PC-9 (cell line): ENCODE results near the gene FUOM. TPM values are rescaled to one million over a fixed set of nuclear protein-coding genes. Genes with fewer than 3 reads are reported as not detected.

Experiments used
- BruUV-seq: library from RNA; stranded (reverse); fragments of 400-500 nt; replicated peaks from 2 replicates; lab custom pipeline; 2021; lab: Mats Ljungman, UMichigan
- CTCF ChIA-PET: fragments of 300-600 bp; sonication (Branson Sonifier 250); formaldehyde crosslinking; loops from one replicate; lab custom pipeline; 2022; ENCODE audit warnings: antibody characterized with exemption; lab: Charles Lee
- POLR2A ChIA-PET: fragments of 300-600 bp; sonication (Branson Sonifier 250); formaldehyde crosslinking; loops from one replicate; lab custom pipeline; 2022; ENCODE audit warnings: antibody characterized with exemption; ENCODE audit not compliant: unreplicated experiment; lab: Charles Lee
- DNase-seq, 2 experiments: peaks; one replicate each; pipeline versions ENCODE4 v3.0.0 to v3.0.0-alpha.2; 2015 to 2022; ENCODE audit warnings: mixed read lengths in 1 of 2
- H2AFZ ChIP-seq: fragments of 200-600 bp; sonication (generic); 2 replicates; pipeline ENCODE4 v1.8.1; 2017; ENCODE audit warnings: antibody characterized with exemption
- H3F3A ChIP-seq: fragments of 200-600 bp; sonication (generic); 2 replicates; pipeline ENCODE4 v1.8.1; 2017; ENCODE audit warnings: antibody characterized with exemption, mild to moderate bottlenecking, low read depth; ENCODE audit not compliant: insufficient read depth
- H3K27ac ChIP-seq: fragments of 200-600 bp; sonication (generic); 2 replicates; pipeline ENCODE4 v1.6.1; 2016; ENCODE audit warnings: mixed run types
- H3K27me3 ChIP-seq: fragments of 200-600 bp; sonication (generic); 2 replicates; pipeline ENCODE4 v1.6.1; 2016; ENCODE audit warnings: low read depth, mixed run types; ENCODE audit not compliant: insufficient read depth
- H3K36me3 ChIP-seq: fragments of 200-600 bp; sonication (generic); 2 replicates; pipeline ENCODE4 v1.6.1; 2016; ENCODE audit warnings: low read depth, mixed run types
- H3K4me1 ChIP-seq: fragments of 200-600 bp; sonication (generic); replicated peaks from 2 replicates; pipeline ENCODE4 v1.6.1; 2016; ENCODE audit warnings: mixed run types; ENCODE audit not compliant: insufficient read depth
- H3K4me2 ChIP-seq: fragments of 200-600 bp; sonication (generic); 2 replicates; pipeline ENCODE4 v1.6.1; 2017; ENCODE audit warnings: mixed run types
- H3K4me3 ChIP-seq: fragments of 200-600 bp; sonication (generic); 2 replicates; pipeline ENCODE4 v1.6.1; 2016; ENCODE audit warnings: mixed run types
- H3K79me2 ChIP-seq: fragments of 200-600 bp; sonication (generic); 2 replicates; pipeline ENCODE4 v1.6.1; 2017; ENCODE audit warnings: low read depth, mixed run types
- H3K9me2 ChIP-seq: fragments of 200-600 bp; sonication (generic); 2 replicates; pipeline ENCODE4 v1.8.1; 2017; ENCODE audit warnings: mild to moderate bottlenecking; ENCODE audit not compliant: insufficient read depth
- H3K9me3 ChIP-seq: fragments of 200-600 bp; sonication (generic); 2 replicates; pipeline ENCODE4 v1.8.1; 2016; ENCODE audit warnings: low read depth; ENCODE audit not compliant: insufficient read depth
- H4K20me1 ChIP-seq: fragments of 200-600 bp; sonication (generic); 2 replicates; pipeline ENCODE4 v1.8.1; 2017; ENCODE audit not compliant: insufficient read depth
- EZH2 ChIP-seq: fragments of 200-600 bp; sonication (generic); IDR thresholded peaks from 2 replicates; pipeline ENCODE4 v1.8.0; 2017; ENCODE audit warnings: antibody characterized with exemption, low read depth
- intact Hi-C: fragments of 100-400 bp; cut with micrococcal nuclease; formaldehyde crosslinking; loops from one replicate; pipeline ENCODE4 v1.10.0; 2022; ENCODE audit not compliant: unreplicated experiment
- total RNA-seq: library from RNA; stranded (reverse); gene quantifications from 2 replicates; pipeline ENCODE4 v1.2.3, GENCODE V29; 2021
- TF ChIP-seq, protein P1 (sequence below): fragments of 200-600 bp; sonication (generic); conservative IDR thresholded peaks from 2 replicates; pipeline ENCODE4 v1.6.1; 2017; ENCODE audit warnings: mixed run types, antibody characterized with exemption, mild to moderate bottlenecking, moderate library complexity

Gene FUOM
- total RNA-seq, 1 experiment from 2014 or later: 7.4 TPM

DNA sequence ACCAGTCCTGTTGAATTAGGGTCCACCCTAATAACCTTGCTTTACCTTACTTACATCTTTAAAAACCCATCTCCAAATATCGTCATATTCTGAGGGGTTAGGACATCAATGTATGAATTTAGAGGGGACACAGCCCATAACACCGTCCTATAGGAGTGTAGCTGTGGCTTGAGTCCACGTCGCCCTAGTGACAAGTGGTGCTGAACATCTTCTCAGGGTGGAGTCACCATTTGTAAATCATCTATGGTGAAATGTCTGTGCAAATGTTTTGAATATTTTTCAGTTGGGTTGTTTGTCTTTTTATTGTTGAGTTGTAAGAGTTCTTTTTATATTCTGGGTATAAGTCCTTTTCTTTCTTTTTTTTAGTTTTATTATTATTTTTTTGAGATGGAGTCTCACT is 15.8 kb downstream of the FUOM start:
- intact Hi-C loops: no loop called here
- TF ChIP-seq, protein P1, sequence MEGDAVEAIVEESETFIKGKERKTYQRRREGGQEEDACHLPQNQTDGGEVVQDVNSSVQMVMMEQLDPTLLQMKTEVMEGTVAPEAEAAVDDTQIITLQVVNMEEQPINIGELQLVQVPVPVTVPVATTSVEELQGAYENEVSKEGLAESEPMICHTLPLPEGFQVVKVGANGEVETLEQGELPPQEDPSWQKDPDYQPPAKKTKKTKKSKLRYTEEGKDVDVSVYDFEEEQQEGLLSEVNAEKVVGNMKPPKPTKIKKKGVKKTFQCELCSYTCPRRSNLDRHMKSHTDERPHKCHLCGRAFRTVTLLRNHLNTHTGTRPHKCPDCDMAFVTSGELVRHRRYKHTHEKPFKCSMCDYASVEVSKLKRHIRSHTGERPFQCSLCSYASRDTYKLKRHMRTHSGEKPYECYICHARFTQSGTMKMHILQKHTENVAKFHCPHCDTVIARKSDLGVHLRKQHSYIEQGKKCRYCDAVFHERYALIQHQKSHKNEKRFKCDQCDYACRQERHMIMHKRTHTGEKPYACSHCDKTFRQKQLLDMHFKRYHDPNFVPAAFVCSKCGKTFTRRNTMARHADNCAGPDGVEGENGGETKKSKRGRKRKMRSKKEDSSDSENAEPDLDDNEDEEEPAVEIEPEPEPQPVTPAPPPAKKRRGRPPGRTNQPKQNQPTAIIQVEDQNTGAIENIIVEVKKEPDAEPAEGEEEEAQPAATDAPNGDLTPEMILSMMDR: no peak
- TF ChIP-seq EZH2: no peak
- H3K36me3 ChIP-seq: no peaks in the 10 kb centered on the region
- H3K4me3 ChIP-seq: no peak overlapping the region
- CTCF ChIA-PET: no interaction called here
- H3K79me2 ChIP-seq: no peaks in the 10 kb centered on the region
- H3K9me3 ChIP-seq: no peaks in the 10 kb centered on the region
- H3K4me2 ChIP-seq: no peak overlapping the region
- POLR2A ChIA-PET: no interaction called here
- no peaks in the 10 kb centered on the region for H3K4me1 ChIP-seq
- no peaks in the 10 kb centered on the region for H3F3A ChIP-seq
- no peaks in the 10 kb centered on the region for H4K20me1 ChIP-seq
- no peaks in the 10 kb centered on the region for H3K9me2 ChIP-seq
- no peaks in the 10 kb centered on the region for H3K27me3 ChIP-seq
- no peak for DNase-seq
- no TSS peak for BruUV-seq
- no peak overlapping the region for H3K27ac ChIP-seq
- no peak overlapping the region for H2AFZ ChIP-seq

DNA sequence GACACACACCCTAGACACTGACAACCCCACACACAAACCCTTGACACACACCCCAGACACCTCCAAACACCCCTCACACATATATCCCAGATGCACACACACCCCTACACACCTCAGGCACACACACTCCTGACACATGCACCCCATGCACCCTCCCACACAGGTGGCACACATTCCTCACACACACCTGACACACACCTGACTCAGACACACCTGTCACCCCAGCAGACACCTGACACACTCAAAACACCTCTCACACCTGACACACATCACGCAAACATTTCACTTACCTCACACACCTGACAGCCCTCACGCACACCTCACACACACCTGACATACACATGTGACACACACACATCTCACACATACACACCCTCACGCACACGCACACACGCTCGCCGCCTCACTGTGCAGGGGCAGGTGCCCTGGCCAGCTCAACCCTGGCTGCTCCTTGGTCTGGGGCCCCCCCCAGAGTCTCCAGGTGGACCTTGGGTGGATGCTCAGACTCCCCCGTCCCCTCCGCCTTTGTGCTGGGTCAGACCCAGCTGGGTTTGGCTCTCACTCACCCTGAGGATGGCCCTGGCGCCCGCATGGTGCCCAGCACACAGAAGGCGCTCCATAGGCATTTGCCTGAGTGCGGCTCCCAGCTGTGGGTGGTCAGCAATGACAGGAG is 18.0 kb downstream of the FUOM start:
- intact Hi-C loops: no loop called here
- H3K9me3 ChIP-seq: no peaks in the 10 kb centered on the region
- no peaks in the 10 kb centered on the region for H3K4me1 ChIP-seq
- H3K9me2 ChIP-seq: no peaks in the 10 kb centered on the region
- H3F3A ChIP-seq: no peaks in the 10 kb centered on the region
- no peak overlapping the region for H3K27ac ChIP-seq
- H3K36me3 ChIP-seq: no peaks in the 10 kb centered on the region
- H3K4me2 ChIP-seq: no peak overlapping the region
- no peaks in the 10 kb centered on the region for H3K27me3 ChIP-seq
- POLR2A ChIA-PET: no interaction called here
- H2AFZ ChIP-seq: no peak overlapping the region
- H4K20me1 ChIP-seq: no peaks in the 10 kb centered on the region
- no peaks in the 10 kb centered on the region for H3K79me2 ChIP-seq
- no peak for TF ChIP-seq EZH2
- TF ChIP-seq, protein P1: no peak
- CTCF ChIA-PET: no interaction called here
- BruUV-seq: no TSS peak
- DNase-seq: no peak
- H3K4me3 ChIP-seq: no peak overlapping the region

DNA sequence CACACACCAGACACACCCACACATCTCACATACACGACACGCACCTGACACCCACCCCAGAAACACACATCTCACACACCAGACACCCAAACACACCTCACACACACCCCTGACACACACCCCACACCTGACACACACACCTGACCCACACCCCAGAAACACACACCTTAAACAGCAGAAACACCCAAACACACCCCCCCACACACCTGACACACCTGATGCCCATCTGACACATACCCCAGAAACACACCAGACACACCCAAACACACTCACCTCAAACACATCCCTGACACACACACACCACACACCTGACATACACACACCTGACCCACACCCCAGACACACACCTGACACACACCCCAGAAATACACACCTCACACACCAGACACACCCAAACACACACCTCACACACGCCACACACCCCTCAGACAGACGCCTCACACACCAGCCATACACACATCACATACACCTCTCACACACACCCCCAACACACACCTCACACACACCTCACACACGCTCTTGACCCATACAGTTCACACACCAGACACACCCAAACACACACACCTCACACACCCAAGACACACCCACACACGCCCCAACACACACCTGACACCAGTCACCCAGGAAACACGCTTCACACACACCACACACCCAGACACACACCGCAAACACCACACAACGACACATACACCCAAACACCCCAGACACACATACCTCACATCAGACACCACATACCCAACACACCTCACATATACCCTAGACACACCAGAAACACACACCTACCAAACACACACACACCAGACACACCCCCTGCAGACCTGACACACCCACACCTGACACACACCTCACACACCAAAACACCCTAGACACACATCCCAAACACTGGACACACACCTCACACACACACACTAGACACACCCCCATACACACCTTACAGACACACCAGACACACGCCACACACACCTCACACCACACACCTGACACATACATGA is 19.4 kb downstream of the FUOM start:
- H3K4me3 ChIP-seq: no peak overlapping the region
- intact Hi-C loops: no loop called here
- H3F3A ChIP-seq: no peaks in the 10 kb centered on the region
- no peaks in the 10 kb centered on the region for H3K4me1 ChIP-seq
- BruUV-seq: no TSS peak
- no peak for TF ChIP-seq EZH2
- no peaks in the 10 kb centered on the region for H3K36me3 ChIP-seq
- ChIA-PET POLR2A (no interaction called here), CTCF (no interaction called here)
- no peaks in the 10 kb centered on the region for H3K27me3 ChIP-seq
- H3K4me2 ChIP-seq: no peak overlapping the region
- no peak for DNase-seq
- no peak overlapping the region for H2AFZ ChIP-seq
- no peak overlapping the region for H3K27ac ChIP-seq
- H3K79me2 ChIP-seq: no peaks in the 10 kb centered on the region
- no peaks in the 10 kb centered on the region for H4K20me1 ChIP-seq
- no peaks in the 10 kb centered on the region for H3K9me2 ChIP-seq
- H3K9me3 ChIP-seq: no peaks in the 10 kb centered on the region
